A204.1 (cell line): ENCODE data around the gene SPI1.

Experiments
- FAIRE-seq: peaks from 2 replicates; lab custom pipeline; 2012; peaks lifted over from hg19 to GRCh38; lab: Jason Lieb, UNC

Gene SPI1

DNA sequence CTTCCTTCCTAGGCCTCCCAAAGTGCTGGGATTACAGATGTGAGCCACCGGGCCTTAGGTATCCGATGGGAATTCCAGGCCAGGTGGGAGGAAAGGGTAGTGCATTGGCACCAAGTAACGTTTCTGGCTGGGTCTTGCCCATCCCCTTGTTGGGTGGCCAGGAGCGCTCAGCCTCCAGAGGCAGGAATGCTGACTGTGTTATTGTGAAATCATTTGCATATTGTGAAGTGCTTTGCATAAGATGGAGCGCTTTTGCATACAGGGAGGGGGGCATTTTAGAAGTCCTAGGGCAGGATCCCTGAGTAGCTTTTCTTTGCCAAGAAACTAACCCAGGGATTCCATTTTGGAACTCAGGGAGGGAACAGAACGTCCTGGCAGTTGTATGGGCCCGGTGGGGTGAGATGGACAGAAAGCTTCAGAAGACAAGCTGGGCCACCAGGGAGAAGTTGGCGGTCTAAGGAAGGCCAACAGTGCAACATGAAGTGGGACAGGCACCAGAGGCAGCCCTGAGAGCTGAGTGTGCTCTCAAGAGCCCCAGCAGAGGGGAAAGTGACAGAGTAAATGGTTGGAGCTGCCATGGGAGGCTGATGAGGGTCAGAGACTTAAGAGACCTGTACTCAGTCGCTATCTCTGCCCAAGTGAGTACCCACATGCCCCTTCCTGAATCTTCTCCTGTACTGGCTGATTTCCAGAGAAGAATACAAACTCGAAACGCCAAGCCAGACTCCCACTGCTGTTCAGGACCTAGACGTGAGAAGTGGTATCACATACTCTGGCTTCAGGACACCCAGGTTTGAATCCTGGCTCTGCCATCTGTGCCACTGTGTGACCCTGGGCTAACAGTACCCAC lies 28.8 kb upstream of the SPI1 start:
- FAIRE-seq: no peak

DNA sequence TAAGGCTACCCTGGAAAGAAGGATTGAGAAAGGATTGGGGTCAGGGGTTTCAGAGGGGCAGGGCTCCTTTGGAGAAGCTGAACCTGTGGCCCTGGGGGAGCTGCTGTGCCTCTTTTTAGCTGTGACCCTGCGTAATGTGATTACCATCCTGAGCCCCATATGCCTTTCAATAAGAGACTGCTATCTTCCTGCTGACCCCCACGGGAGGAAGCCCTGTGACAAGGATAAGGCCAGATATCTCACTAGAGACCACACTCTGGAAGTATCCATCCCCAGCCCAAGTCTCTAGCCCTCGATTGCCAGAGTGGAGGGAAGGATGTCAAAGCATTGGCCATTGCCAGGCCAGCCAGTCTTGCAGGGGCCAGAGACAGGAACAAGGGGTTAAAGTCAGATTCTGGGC lies 25.2 kb upstream of the SPI1 start:
- no peak for FAIRE-seq

DNA sequence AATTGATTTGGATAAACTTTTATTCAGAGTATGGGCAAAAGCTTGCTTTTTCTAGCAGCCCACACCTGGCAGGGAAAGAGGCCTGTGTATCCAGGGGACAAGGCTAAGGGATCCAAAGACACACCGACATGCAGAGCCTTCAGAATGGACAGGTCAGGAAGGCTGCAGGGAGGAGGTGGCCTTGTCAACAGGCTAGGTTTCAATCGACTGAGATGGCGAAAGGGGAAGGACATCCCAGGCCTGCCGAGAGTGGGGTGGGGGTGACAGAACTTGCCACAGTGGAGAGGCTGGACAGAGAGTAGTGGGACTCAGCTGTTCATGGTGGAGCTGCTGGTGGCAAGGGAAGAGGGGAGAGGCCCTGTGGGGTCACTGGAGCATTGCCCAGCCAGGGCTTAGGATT lies 24.8 kb upstream of the SPI1 start:
- no peak for FAIRE-seq

DNA sequence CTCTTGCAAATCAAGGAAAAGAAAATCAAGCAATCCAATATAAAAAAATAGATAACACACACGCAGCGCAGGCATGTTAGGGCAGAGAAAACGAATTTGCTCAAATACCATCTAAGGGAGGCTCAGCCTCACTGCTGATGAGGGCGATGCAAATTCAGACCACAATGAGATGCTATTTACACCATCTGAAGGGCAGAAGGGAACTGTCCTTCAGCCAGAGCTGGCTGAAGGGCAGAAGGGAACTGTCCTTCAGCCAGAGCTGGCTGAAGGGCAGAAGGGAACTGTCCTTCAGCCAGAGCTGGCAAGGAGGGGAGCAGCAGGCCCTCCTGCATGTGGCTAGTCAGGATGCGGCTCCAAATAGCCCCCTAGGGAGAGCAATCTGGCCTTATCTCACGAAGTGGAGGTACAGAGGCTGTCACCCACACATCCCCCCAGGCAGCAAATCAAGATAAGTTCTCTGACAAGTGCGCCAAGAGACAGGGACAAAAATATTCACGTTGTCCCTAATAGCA lies 22.5 kb upstream of the SPI1 start:
- FAIRE-seq: no peak

DNA sequence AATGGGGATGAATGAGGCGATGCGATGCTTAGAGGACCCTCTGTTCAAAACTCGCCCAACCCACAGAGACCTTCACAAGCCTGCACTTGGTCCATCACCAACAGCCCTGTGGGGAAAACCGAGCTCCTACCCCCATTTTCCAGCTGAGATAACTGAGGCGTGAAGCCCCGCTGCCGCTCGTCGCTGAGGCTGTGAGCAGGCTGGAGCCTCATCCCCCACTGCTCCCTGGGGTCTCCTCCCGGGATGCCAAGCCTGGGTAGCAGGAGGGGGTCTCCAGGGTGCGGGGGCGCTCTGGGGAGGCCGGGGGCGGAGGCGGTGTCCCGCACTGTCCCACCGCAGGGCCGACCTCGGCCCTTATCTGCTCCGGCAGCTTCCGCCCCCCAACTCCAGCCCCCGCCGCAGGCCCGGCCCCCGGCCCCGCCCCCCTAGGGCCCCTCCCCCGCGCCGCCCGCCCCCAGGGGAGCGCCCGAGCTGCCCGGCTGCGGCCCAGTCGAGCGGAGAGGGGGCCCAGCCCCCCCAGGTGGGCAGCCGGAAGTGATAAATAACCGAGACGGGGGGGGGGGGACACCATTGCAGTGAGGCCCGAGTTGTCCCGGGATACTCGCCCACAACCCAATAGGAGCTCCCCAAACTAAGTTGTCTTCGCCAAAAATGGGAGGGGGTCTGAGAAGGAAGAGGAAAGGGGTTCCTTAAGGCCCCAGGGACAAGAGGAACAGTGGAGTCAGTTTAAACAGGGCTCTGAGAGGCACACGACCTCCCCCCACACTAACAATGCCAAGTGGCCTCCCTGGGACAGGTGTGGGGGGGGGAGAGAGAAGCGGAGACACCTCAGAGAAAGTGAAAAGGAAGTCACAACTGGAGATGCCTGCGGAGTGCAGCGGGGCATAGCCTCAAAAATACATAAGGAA lies 21.8 kb upstream of the SPI1 start:
- FAIRE-seq: no peak

DNA sequence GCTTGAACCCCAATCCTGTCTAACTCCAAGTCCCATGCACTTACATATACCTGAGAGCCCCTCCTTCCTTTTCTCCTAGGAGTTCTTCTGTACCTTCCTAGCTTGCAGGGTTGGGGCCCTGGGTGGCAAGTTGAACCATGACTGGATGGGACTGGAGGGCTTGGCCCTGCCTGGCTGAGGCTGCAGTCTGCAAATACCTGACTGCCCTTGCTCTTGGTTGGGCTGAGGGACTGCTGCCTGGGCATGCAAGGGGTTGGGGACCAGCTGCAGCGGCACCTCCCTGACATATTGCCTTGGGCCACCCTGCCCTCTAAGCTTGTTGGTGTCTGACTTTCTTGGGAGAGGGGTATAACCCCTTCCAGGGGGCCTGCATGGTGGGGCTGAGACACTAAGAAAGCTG lies 20.2 kb upstream of the SPI1 start:
- no peak for FAIRE-seq

DNA sequence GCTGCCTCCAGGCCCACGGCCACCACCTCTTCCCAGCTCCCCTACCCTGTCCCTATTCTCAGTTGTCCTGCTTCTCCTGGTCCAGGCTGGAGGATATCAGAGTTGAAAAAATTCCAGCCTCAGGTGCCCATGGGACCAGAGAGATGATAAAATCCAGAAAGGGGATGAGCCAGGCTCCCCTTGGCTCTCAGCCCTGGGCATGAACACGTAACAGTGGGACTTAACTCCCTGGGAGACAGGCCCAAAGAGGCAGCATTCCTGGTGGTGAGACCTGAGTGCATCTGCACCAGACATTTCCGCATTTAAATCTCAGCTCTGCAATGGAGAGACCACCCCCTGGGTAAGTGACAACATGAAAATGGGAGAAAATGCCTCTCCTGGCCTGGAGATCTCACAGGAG lies 19.7 kb upstream of the SPI1 start:
- FAIRE-seq: no peak

DNA sequence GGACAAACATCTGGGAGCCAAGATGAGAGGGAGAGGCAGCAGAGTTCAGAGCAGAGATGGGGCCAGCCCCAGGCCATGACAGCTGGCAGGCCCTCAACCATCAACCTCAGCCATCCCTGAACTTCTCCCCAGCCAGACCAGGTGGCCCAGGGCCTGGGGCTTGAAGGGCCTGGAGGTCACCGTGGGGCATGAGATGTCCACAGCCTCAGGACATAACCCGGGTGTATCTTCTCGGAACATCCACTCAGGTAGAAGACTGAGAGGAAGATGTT lies 17.6 kb upstream of the SPI1 start:
- no peak for FAIRE-seq

DNA sequence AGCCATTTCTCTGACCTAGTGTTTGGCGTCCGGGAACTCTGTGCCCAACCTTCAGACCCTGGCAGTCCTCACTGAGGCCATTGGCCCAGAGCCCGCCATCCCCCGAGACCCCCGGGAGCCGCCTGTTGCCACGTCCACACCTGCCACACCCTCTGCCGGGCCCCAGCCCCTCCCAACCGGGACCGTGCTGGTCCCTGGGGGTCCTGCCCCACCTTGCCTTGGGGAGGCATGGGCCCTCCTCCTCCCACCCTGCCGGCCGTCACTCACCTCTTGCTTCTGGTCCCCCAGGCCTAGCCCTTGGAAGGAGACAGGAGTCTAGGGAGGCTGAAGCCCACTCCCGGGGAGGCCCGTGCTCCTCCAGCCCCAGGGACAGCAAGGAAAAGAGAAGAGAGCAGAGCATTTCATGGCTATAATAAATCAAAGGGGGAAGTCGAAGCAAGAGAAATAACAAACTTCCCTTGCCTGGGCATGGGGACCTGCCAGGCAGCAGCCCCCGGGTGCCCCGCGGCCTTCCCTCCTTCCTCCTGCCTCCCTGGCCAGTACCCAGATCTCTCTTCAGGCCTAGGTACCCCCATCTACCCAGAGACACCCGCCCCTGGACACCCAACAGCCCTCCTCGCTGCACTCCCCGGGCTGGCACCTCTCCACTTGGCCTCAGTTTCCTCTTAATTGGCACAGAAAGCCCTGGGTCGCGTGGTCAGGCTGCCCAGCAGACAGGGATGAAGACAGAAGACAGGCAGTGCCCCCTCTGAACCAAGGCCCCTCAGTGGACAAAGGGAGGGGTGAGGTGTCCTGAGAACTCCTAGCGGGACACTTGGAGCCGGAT lies 17.1 kb upstream of the SPI1 start:
- FAIRE-seq: no peak

DNA sequence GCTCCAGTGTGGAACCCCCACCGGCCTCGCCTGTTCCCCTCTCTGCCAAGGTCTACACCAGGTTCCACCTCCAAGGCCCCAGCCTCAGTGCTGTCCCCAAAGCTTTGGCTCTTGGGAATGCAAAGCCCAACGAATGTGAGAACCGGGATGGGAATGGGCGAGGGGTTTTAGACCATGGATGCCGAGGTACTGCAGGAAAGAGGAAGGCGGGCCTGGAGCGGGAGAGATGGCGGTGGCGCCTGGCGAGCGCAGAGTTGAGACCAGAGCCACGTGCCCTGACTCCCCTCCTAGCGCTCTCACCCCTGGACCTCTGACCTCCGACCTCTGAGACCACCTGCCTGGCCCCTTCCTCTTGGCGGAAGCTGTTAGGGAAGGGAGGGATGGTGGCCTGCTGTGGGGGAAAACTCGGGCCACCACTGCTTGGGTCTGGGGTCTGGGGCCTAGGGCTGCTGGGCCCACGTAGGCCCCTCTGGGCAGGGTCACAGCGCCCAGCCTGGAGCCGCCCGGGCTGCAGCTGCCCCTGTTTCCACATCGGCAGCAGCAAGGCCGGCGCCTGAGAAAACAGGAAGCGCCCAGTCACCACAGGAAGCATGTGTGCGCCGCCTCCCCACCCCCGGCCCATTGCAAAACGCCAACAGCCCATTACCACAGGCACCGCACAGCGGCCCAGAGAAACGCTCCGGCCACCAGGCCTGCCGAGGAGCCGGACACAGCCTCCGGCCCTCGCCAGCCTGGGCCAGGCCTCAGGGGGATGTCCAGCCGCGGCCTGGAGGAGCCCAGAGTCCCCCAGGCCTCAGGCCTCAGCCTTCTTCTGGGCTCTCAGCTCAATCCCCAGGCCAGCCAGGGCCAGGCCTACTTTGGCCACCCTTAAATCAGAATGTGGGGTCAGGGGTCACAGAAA lies 16.2 kb upstream of the SPI1 start:
- no peak for FAIRE-seq

DNA sequence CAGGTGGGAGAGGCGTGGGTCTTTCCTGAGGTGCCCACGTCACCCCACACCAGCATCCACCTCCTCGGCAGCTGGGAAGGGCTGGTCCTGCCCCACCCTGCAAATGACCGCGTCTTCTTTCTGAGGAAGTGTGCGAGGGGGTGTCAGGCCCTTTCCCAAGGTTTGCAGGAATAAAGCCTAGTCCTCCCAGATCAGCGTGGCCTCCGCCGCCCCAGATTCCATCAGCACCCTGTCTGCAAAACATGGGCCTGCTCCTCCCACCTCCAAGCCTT lies 15.6 kb upstream of the SPI1 start:
- FAIRE-seq: no peak

DNA sequence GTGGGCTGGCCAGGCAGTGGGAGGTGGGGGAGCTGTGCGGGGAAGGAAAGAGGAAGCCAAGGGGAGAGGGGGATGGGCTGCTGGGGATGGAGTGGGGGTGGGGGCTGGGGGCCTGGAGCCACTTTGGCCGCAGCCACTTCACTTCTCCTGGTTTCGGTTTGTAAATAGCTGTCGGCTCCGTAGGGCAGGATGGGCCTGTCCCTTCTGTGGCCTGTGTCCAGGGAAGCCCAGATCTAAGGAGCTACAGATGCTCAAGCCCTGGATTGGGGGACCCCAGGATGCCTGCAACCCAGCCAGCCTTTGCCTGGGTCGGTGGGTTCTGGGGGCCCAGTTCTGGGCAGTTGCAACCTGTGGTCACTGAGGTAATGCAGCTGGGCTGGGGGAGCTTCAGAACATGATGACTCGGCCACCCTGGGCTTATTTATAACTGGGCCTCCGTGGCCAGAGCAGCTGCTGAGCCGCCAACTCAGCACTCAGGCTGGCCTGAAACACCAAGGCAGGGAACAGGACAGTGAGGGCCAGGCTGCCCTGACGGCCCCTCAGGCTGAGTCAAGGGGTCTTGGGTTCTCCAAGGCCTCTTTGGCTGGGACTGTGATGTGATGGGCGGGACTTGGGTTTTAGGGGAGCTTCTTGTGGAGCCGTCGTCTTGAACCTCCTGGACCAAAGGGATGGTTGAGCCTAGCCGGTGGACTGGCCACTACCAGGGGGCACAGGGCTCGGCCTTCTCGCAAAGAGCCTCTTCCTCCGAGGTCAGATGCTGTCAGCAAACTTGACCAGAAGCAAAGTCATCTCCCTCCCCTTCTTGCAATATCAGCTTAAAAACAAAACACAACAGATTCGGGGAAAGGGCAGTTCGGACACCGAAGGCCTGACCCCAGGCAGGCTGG lies 15.1 kb upstream of the SPI1 start:
- no peak for FAIRE-seq

DNA sequence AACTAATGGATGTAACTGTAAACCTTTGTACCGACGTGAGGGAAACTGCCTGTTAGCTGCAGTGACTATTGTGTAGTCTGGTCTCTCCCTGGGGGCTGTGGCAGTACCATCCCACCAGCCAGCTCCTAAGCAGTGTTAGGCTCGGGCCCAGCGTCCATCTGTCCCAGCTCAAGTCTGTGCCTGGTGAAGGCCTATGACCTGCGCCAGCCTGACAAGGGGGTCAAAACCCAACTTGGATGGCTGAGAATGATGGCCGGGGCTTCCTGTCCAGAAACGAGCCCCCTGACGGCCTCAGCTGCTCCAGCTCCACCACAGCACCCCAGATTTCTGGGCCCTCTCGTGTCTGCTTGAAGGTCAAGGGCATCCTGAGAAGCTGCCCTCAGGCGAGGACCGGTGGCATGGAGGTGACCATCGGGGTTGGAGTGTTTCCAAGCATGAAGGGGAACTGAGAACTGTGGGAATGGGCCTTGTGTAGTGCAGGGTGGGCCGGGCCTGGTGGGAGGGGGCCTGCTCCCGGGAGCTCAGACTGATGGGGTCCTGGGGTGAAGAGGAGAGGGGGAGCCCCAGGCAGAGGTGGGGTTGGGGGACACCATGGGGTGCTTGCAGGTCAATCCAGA lies 14.3 kb upstream of the SPI1 start:
- no peak for FAIRE-seq

DNA sequence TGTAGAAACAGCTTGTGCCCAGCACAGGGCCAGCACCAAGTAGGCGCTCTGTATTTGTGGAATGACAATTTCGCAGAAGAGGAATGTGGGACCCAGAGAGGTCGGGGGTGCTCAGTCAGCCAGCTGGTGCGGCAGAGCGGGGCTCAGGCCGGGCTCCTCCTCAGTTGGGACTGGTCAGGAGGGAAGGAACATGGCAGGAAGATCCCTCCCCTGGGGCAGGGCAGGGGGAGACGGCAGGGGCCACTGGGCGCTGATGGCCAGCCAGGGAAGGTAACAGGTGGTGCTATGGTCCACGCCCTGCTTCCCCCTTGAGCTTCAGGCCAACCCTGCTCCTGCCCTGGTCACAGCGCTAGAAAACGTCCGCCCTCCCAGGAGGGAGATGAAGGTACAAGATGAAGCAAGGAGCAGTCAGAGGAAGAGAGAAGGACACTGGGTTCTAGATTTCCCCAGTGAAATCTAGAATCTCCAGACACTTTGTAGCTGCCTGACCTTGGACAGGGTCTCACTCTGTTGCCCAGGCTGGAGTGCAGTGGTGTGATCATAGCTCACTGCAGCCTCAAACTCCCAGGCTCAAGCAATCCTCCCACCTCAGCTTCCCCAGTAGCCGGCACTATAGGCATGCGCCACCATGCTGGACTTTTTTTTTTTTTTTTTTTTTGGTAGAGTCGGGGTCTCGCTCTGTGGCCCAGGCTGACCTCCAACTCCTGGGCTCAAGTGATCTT lies 13.5 kb upstream of the SPI1 start:
- FAIRE-seq: no peak

DNA sequence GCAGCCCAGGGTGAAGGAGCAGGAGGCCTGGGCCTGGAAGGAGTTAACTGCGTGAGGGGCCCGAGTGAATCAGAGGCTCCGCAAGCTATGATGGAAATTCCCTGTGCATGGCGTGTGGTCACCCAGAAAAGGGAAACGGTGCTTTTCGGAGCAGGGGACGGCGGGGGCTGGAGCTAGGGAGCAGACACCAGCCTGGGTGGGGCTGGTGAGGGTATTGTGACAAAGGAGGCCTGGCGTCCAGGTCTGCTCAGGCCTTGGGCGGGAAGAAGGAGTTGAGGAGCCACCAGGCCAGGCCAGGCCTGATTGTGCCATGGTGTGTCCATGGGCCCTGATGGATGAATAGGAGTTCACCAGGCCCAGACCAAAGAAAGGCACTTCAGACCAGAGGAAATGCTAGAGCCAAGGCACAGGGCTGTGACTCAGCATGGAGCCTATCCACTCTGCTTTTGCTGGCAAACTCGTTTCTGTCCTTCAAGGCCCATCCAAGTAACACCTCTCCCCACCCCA lies 12.8 kb upstream of the SPI1 start:
- FAIRE-seq: no peak

DNA sequence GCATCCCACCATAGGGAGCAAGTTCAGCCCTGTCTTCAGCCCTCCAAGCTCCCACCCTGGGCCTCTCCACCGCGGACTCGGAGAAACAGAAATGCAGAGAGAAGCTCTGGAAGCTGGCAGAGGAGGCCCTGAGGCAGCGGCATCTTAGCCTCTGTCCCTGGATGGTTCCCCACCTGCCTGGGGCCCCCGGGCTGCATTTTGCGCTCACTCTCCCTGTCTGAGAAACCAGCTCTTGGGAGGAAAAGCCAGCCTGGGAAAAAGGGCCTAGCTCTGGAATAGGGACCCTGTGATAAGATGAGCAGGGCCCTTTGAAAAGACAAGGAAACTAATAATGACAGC lies 12.0 kb upstream of the SPI1 start:
- no peak for FAIRE-seq

DNA sequence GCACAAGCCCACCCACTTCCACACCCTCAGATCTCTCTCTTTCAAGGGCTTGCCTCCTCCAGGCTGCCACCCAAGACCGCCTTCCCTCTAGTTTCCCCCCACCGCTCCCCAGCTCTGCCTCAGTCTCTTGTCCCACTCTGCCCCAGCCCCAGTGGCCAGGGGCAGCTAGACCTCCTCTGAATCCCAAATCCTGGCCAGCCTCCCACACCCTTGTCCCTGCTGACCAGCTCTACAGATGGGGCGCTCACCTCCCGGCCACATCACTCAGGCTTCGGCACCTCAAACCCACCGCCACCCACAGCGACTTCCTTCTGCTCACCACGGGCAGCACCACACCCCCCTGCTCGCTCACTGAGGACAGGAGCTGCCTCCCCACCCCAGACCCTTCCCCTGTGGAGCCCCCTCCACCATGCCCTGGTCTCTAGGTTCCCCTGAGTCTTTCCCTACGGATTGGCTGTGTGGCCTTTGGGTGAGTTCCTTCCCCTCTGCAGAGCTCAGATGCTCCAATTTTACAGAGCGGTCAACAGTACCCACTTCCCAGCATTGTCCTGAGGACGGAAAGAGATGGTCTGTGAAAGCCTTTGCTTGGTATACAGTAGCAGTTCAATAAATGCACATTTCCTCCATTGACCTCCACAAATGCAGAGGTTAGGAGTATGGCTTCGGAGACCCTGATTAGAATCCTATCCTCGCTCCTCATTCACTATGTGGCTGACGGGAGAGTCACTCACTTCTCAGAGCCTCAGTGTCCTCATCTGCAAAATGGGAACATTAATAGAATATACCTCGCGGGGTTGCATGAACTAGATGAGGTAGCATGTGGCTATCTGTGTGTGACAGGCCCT lies 11.5 kb upstream of the SPI1 start:
- no peak for FAIRE-seq

DNA sequence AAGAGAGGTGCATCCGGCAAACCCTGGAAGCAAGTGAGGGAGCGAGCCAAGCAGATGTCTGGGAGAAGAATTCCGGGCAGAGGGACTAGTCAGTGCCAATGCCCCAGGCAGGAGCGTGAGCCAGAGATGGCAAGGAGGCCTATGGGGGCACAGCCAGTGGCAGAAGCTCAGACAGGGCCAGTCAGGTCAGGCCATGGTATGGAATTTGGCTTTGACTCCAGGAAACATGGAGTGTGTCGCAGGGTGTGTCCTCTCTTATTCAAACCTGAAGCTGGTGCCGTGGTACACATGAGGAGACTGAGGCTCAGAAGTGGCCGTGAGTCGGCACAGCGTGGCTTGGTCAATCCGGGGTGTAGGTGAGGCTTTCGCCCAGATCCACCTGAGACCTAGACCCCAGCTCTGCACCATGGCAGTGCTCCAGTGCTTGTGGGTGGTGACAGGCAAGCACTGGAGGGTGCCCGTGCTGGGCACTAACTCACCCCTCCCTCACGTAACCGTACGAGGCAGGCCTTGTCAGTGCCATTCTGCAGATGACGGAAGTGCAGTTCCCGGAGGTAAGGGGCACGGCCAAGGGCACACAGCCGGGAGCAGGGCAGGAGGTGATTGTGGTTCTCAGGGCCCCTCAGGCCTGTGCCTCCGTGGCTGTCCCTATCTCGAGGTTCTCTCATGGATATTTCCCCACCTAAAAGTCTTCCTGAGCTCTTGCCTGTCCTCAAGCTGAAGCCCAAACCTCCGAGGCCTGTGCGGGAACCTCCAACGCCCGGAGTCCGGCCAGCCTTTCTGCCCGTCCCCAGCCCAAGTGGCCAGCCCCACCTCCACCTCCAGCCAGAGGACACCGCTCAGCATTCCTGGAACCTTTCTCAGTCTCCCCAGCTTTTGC lies 10.6 kb upstream of the SPI1 start:
- no peak for FAIRE-seq
